GM19438 (cell line): ENCODE results near the gene TSHZ3.

Source experiments
- ATAC-seq: cut with Tn5 transposase; IDR thresholded peaks from one replicate; pipeline ENCODE4 v1.9.1; 2021; ENCODE audit warnings: low read depth; ENCODE audit not compliant: unreplicated experiment

The TSHZ3 gene

DNA sequence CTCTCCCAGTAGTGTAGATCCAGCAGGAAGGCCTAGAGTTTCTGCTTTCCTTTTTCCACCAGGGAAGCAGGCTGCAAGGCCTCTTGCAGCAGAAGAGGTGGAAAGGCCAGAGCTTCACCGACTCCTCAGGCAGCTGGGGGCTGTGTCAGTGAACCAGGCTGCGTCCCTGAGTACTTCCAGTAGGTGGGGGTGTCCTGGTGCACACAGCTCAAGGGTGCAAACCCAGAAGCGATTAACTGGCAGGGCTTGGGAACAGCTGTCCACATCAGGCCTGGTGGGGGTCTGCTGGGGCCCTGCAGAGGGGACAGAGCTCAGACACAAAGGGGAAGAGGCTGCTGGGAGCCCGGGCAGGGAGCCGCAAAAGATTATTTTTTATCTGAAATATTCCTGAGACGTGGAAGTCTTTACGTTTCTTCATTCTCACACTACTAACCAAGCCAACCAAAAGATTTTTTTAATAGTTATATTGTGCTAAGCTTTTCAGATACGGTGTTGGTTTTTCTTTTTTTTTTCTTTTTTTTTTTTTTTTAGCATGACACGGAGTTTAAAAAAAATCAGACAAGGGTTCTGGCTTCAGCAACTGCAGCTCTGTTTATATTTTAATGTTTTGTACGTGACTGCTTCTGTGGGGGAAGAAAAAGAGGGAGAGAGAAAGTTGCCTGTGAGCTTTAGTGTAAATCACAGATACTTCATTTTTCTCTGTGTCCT lies 11.0 kb downstream of the TSHZ3 start:
- ATAC-seq, result no peak

DNA sequence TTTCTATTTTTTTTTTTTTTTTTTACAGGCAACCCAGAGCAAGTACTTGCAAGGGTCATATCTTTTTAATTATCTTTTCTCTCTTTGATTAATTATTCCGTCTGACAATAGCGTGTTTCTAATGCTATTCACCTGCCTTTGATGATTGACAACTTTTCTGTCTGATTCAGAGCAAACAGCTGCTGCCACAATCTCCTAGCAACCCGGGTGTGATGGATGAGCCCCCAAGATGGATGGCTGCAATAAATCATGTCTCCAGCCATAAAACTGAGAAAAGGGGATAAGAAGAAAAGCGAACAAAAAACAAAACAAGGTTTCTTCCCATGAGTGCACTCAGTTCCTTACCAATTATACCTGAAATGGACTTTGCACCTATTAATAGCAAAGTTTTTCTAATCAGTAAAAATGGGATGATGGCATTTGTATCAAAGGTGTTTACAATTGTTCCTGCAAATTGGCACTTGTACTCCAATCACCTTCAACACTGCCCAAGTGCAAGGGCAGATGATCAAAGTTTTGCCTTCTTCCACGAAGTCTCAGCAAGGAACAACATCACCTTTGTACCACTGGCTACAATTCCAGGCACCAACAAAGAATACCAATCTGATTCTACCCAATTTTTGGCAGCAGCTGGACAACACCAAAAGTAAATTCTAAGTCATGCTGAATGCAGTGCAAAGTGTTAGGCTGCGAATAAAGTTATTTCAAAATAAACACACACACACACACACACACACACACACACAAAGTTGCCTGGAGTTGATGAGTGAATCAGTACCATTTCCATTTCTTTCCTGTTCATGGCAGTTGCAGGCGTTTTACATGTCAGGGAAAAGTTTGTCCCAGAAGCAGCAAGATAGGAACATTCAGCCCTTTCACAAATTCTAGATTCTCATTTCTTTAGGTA lies 12.0 kb downstream of the TSHZ3 start:
- ATAC-seq, result no peak

- no peak for ATAC-seq
These were observed 13.5 kb downstream of the TSHZ3 start for GRCh38 chr19:31335716-31336115.

- no peak for ATAC-seq
These were observed 14.2 kb downstream of the TSHZ3 start for GRCh38 chr19:31334849-31335624.

DNA sequence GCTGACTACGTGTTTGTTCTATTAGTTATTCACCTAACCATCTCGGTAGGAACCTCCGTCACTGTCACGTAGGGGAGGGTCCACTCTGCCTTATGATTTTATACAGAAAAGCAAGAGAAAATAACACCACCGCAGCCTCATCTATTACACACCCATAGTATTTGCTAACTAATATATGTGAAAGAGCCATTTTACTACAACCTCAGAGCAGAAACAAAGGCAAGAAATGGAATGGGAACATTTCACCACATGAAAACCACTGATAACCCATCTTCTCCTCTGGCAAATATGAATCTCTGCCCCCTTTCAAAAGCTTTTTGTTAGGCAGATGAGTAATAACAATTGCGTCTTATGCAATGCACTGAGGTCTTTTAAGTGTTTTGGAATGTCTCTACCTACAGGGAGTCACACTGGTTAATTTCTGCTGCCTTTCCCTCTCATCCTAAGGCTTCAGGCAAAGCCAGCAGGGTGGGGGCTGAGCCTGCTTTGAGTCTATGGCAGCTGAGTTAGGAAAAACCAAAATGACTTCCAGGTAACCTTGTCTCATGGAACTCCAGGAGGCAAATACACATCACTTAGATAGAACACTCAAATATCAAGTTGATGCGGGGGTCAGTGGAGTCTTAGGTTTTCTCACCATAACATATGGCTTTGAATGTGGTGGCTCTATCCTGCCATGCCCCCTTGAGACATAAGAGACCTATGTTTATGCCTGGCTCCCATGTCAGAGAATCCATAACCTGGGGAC lies 15.0 kb downstream of the TSHZ3 start:
- no peak for ATAC-seq

- ATAC-seq, result no peak
These were observed 17.1 kb downstream of the TSHZ3 start for GRCh38 chr19:31332096-31332495.

DNA sequence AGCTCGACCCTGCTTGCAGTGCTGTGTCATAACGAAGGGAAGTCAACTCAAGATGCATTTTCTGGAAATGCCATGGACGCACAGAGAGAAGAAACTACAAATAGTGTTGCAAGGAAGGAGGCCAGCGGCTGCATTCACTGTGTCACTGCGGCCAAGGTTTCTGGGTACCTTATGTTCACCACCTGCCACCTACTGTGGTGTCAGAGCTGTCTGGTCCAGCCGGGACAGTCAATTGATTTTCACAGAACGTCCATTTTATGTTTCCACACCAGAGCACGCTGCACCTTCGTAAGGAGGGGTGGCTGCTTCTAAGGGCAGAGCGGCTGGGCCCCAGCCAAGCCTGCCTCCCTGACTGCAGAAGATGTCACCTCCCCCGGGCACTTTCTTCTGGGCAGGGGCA lies 17.7 kb downstream of the TSHZ3 start:
- ATAC-seq, result no peak

DNA sequence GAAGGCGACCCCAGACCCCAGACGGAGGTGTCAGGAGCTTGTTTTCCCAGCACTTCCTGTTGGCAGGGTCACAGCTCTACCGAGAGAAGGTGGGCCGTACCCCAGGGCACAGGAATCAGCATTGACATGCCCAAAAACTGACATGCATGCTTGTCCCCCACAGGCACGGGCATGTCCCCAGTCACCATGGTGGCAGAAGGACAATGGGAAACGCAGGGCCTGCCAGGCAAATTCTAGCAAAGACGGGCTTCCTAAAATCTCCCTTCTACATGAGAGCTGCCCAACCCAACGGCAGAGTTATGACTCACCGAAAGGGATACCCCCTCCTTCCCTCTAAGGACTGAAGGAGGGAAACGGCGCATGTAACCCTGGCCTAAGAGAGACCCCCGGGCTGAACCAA lies 18.5 kb downstream of the TSHZ3 start:
- no peak for ATAC-seq

DNA sequence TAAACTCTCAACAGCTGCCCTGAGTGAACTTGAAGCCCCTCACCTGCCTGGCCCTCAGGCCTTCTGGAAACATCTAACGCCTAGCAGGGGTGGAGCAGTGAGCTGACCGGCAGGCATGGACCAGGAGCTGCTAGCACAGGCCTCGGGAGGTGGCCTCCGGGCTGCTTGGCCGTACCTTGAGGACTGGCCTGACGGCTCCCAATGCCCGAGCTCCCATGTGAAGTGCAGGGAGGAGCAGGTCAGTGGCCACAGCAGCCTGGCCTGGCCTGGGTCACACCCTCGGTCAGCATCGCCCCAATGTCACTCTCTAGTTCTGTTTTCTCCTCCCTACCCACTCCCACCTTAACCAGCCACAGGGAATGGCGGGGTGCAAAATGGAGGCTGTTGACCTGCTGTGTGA lies 19.0 kb downstream of the TSHZ3 start:
- no peak for ATAC-seq

DNA sequence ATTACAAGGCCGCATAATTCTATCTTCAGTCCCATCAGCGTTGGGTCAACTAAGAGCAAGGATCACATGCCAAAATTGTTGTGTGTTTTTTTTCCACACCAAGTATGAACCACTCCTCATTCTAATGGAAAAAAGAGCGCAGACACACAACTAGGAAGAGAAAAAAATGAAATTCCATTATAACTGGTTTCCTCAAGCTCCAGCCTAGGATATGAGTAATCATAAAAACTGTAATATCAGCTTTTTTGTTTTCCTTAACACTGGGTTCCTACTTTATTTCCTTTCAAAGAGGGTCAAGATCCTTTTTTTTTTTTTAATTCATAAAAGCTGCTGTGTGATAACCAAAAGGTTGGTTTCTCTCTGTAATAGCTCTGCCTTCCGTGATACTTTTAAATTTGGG lies 19.4 kb downstream of the TSHZ3 start:
- no peak for ATAC-seq

- no peak for ATAC-seq
These were observed 21.0 kb downstream of the TSHZ3 start for GRCh38 chr19:31328238-31328637.

- ATAC-seq, result no peak
These were observed 22.8 kb downstream of the TSHZ3 start for GRCh38 chr19:31326329-31327028.

DNA sequence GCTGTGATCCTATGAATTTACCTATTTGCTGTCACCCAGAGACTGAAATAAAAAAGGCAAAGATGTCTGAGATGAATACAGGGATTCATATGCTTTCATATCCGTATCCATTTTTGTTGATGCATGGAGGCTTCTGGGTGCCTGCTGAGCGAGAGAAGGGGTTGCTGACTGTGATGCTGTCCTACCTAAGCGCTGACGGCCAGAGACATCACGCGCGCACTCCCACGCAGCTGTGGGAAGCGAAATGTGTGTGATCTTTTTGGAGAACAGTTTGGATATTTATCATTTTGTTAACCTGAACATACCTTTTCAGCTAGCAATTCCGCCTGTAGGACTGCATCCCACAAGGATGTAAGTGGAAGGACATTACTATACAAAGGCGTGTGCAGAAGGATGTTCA lies 23.9 kb downstream of the TSHZ3 start:
- ATAC-seq, result no peak

DNA sequence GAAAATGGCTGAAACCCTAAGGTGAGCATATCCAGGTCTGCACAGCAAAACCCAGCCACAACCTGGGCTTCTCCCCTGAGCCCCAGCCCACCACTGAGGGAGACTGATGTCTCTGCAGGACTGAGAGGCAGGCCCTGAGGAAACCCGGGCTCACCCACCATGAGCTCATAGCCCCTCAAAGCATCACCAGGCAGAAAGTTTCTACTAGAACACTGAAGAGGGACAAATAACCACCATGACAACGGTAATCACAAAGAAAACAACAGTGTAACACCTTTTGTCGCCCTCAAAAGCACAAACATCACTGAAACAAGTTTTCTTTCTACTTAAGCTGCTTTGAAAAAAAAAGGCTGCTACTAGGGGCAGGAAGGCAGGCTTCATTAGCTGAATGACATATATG lies 29.8 kb downstream of the TSHZ3 start:
- ATAC-seq, result no peak

DNA sequence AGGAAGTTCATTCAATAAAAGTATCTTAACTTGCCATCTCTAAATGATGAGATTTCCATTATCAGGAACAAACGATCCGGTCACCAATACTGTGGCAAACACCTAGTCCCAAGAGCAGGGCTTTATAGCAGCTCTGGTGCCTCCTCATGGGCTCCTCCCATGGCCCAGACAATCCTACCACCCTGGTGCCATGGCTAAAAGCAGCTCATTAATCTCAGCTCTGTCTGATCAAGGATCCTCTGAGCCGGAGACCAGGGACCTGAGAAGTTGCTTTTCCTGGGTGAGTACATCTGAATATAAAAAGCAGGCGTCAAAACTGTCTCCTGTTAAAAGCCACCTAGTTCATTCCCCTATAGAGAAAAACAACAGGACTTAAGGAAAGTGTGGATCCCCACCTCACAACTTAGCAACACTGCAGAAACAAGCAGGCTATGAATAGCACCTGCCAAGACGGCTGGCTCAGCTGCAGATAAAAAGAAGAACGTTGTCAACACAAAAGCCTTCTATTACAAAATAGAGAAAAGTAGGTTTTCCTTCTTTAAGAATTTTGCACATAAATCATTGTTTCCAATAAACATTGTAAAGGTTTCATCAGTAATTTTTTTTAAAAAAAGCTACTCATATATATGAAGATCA lies 30.3 kb downstream of the TSHZ3 start:
- no peak for ATAC-seq

DNA sequence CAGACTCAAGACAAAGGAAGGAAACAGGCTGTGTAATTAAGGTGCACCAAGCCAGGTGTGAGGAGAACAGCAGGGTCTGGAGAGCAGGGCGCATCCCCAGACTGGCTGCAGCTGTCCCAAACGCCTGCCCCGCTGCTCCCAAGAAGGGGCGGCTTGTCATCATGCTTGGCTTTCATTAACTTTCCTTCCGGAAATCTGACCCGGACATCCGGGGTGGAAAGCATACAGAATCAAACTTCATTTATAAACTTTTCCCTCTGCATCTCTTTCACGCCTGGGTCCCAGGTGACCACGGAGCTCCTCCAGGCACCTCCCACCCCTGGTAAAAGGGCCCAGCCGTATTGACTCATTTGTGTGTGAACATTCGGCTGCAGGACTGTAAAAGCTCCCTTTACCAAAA lies 31.7 kb downstream of the TSHZ3 start:
- no peak for ATAC-seq

- ATAC-seq, result no peak
These were observed 32.1 kb downstream of the TSHZ3 start for GRCh38 chr19:31317093-31317492.

- no peak for ATAC-seq
These were observed 32.9 kb downstream of the TSHZ3 start for GRCh38 chr19:31316201-31316951.

DNA sequence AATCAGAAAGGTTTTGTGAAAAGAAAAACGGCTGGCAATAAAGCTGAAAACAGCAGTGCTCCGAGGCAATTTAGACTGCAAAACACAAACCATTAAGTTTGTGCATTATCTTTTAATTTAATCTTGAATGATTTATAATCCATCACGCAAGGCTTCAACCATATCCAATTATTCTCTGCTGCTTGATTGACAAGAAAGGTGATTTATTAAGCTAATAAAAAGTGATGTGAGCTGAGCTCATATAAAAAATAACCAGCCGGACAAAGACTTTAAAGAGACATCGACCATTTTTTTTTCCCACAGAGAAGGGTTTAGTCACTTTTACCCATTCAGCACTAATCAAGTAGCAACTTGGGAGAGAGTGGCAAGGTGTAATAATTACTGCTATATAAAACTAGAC lies 33.6 kb downstream of the TSHZ3 start:
- no peak for ATAC-seq
